Muscle of back (tissue), 11 donors: ENCODE results near the gene CMSS1. TPM values are rescaled to one million over a fixed set of nuclear protein-coding genes. Genes with fewer than 3 reads are reported as not detected.
"Not testable (repeated sequence)": the region's sequence is repeated elsewhere in the genome, so short reads cannot be mapped to it uniquely, and the experiment has no call there.

Source experiments
- DNase-seq, 3 donors: peaks; one replicate each; pipeline versions ENCODE4 v3.0.0 to v3.0.0-alpha.2; 2013
- polyA plus RNA-seq, 10 donors: library from polyadenylated mRNA; unstranded; fragments of 120-200 nt; gene quantifications; one replicate each; pipeline ENCODE4 v1.2.1, GENCODE V29; 2013; ENCODE audit not compliant: insufficient read length in 10 of 10

Gene CMSS1
- polyA plus RNA-seq, 10 donors, result 26.9 to 37.8 (median 29.3) TPM

DNA sequence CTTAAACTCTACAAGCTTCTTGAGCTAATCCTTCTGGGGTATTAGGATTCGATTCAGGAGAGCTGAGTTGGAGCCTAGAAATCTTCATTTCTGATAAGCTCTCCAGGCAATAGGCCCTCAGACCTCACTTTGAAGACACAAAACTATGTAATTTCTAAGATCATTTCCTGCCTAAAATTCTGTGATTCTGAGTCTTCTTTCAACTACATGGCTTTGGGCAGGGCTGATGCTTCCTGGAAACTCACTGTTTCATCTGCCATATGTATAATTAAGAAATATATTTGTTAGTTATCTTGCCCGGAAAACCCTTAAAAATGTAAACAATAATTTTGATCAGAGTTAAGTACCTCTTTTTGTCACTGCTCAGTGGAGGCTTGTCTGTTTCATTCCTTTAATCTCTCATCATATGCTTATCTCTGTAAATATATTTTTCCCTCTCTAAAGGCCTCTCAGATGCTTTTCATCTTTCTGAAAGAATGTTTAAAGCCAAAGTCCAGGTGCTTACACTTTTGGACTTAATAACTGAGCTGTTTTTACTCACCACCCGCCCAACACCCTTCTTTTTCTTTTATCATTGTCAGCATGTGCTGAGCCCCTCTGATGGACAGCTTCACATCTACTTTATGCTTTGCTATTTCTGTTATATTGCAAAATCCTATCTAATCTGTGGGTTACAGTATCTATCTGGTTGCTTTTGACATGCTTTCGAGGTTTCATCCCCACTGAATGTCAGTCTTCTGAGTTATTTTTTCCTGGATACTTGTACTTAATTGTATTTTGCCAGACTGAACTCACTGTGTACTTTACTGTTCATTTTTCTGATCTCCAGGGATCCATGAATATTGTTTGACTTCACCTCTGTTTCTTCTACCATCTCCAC is 258.4 kb downstream of the CMSS1 start:
- DNase-seq, result no peak

DNA sequence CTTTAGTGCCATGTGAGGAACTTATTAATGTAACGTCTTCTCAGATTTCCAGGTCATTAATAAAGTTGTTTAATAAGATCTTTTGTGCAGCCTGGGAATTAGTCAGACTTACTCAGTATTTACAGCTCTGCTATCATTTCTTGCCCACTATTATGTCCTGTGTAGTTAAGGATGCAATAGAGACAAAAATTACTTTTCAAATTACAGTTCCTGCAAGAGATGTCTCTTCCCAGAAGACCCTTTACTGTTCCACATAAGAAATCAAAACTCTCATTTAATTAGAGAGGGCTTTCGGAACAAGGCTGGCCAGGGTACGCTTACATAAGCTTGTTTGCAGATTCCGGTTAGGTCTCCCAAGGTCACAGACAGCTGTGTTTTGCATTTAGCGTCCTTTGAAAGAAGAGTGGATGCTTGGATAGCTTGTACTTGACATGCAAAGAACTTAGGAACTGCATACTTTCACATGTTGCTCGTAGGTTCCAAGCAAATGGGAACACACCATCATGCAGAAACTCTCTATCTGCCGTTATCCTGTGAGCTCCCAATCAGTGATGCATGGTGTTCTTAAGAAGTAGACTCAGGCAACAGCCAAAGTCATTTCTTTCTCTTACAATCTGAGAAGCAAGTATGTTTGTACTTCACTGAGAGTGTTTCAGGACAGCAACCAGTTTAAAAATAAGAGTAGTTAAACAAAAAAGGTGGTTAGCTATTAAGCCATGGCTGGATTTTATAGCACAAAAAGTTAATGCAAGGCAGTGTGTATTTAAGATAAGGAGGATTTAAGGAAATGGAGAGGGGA is 259.3 kb downstream of the CMSS1 start:
- DNase-seq, result peak; percentile 47 to 86 (median 59)

DNA sequence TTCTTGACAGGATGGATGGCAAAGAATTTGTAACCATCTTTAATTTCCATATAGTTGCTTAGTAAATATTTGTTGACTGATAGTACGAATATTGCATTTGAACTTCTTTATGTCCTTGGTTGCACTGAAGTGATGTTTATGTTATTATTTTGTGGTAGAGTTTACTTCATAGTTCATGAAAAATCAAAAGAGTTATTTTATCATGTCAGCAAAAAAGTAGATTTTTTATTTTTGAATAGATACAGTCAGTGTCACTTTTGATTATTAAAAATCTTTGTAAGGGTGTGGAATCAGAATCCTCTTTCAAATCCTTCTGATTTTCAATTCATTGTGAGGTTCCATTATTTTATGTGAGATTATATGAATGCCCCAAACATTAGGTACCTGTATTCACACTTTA is 261.7 kb downstream of the CMSS1 start:
- DNase-seq, result no peak

DNA sequence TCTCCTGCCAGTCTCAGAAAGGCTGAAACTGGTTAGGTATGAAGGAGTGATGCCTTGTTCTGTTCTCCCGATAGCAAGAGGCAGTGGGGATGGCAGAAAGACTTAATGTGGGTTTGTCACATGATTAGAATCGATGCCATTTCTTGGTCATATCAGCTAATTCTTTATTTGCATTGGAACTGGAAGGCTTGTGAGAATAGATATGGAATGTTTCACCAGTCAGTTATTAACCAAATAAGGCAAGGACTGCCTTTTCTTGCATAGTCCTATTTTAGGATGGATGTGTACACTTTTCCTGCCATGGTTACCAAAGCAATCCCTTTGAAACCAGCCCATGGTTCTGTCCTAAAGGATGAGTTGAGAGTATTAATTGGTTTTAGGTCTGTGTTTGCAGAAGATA is 262.9 kb downstream of the CMSS1 start:
- no peak for DNase-seq

DNA sequence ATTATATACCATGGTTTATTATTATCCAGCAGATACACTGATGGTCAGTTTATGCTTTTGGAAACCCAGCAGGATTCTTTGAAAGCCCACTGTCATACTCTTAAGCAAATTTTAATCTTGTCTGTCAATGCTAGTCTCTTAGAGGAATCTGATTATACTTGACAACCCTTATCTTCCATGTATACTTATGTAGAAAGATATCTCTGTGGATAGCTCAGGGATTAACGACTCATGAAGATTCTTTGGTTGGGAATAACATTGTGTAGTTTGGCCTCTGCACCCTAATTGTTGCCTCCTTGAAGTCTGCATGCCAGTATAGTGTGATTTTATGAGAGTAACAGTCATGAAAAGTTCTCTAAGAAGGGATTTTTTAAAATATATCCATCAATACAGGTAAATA is 263.6 kb downstream of the CMSS1 start:
- no peak for DNase-seq

DNA sequence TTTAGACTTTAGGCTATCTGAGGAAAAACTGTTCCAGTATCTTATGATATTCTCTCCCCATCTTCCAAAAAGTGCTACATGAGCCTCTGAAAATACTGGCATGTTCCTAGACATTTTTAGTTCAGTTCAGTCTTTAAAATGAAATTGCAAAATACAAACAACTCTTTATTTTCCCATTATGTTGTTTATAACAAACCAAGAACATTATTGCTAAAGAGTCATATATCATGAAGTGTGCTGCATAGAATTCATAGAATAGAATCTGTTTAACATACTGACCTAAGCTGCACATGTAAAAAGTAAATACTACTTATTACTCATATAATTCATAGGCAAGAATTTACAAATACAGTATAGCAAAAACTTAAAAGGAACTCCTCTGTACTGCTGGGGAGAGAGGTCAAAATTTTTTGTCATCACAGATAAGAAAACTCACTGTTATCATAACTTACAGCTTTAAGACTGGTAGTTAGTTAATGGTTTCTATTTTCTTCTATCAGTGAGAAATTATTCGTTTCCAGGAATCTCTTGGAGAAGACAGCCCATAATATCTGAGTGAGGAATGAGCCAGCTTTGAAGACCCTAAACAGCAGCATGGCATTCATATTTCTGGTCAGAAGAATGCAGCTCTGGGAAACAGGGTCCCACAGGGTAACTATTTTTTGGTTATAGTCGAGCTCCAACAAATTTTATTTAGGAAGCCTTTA is 264.5 kb downstream of the CMSS1 start:
- no peak for DNase-seq

DNA sequence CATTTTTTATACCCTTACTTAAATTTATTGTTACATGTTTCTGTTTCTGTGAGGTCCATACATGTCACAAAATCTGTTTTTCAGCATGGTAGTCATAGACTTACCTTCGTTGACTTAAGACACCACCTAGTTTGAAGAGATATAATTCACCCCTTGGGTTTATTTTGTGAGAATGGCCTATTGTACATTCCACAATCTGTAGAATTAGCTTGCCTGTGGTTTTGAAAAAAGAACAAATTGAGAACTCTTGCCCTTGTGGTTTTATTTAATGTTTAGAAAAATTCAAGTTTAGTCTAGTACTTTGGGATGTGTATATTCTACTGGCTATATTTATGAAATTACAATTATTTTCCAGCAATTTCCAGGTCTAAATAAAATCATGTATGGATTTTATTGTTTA is 265.1 kb downstream of the CMSS1 start:
- no peak for DNase-seq

DNA sequence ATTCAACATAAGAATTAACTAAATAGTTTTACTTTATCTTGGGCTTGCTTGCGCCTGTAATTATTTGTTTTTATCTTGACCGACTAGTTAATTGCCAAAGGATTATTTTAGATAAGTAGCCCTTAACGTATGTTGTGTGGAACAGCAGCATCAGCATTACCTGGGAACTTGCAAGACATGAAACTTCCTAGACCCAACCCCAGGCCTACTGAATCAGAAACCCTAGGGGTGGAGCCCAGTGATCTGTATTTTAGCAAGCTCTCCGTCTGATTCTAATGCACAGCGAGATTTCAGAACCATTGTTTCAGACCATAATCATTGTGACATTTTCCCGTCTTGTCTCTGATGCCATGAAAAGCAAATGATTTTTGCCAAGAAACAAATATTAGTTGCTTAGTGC is 265.5 kb downstream of the CMSS1 start:
- DNase-seq, result no peak

DNA sequence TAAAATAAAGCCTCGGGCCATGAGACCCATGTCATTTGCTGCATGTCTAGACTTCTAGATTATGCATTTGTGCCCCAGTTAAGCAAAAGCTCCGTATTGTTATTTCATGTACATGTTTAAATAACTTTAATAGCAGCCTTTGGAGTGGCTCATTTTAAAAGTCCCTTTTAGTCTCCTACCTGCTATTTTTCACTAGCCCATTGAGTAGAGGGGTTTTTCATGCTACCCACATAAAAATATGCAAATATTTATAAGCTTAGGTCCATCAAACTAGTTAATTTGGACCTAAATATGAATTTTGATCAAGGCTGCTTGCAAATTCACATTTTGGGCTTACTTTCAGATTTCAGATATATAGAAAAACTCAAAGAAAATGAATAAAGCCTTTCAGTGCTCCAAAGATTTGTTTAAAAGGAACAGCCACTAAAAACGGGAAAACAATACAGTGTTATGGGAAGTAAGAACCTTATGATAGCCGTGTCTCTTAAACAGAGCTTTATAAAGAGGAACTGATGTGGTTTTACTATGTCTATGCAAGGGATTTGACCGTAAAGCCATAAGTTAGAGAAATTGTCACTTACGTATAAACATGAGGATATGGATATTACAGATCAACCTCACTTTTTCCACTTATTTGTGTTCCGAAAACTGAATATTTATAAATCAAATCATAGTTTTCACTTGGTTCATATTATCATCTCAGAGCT is 266.6 kb downstream of the CMSS1 start:
- no peak for DNase-seq

DNA sequence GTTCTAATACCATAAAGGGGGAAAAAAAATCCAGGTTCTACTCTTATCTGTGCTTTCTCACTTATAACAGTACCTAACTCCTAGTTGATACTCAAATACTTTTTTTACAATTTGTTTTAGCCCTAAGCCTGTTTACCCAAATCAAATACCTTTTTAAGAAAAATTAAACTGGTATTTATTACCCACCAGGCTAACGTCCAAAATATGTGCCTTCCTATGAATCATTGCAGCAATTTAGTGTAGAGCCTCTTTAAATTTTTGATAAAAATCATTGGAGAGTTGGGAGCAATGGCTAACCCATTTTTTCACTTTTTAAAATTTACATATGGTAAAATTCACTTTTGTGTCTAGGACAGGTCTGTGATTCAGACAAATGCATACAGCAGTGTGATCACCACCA is 268.7 kb downstream of the CMSS1 start:
- DNase-seq, result no peak

DNA sequence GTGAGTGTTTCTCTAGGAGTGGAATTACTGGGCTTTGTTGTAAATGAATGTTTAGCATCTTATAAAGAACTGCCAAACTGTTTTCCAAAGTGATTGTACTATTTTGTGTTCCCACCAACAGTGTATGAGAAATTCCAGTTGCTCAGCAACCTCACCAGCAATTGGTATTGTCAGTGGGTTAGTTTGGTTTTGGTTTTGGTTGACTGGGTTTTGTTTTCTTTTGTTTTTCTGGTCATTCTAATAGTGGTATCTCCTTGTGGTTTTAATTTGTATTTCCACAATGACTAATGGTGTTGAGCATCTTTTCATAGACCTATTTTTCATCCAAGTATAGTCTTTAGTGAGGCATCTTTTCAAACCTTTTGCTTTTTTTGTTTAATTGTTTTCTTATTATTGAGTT is 269.5 kb downstream of the CMSS1 start:
- DNase-seq, result no peak

DNA sequence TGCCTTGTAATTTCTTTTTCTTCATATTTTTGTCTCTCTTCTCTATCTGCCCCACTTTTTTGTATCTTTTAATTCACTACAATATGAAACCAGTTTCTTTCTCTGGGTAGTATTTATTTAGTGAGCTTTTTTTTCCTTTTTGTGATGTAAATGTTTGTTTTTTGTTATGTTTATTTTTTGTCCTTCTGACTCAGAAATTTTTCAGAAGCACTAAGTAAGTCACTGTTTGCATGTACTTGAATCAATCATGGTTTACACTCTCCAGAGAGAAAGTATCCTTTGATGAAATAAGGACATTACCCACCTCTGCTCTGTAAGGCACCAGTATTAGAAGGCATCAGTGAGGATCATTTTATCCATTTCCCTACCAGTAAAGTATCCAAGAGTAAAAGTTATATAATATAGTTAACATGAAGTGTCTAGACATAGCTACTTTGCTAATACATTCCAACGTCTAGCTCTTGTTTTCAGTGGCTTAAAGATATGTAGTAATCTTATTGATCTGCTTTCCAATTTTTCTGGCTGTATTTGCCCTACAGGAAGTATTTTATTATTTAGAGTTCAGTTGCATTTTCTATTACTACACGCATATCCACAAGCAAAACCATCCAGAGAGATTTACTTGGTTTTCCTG is 271.2 kb downstream of the CMSS1 start:
- DNase-seq, result no peak

DNA sequence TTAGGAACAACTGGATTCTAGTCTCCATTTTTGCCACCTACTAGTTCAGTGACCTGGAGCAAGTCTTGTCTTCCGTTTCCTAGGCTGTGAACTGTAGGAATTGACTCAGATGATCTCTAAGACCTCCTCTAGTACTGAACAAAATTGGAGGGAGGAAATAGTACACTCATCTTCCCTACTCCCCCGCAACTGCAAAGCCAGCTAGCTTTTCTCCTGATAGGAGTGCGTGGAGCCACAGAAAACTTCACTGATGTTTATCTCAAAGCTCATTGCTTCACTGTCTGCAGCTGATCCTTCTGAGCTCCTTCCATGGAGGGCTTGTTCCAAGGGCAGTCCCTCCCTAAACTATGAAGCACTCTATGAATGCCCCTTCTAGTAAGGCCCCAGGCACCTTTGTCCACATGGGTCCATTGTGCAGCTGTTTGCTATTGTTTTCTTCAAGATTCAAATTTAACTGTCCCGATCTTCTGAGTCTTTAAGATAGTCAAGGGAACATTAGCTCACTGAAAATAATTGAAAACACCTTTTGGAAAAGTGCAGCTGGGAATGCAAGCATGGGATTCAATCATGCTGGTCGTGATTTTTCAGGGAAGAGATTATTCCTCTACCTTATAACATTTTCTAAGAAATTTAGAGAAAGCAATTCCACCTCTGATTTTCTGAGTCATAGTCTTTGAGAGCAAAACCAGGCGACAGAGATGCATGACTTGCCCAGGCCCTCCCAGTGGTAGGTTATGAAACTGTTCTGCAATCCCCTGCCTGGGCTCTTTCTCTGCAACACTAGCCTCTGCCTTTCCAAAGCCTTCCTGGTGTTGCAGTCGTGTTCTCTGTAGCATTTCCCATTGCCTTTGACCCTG is 272.4 kb downstream of the CMSS1 start:
- peak in 1 of 3 donors; percentile 73 for DNase-seq

DNA sequence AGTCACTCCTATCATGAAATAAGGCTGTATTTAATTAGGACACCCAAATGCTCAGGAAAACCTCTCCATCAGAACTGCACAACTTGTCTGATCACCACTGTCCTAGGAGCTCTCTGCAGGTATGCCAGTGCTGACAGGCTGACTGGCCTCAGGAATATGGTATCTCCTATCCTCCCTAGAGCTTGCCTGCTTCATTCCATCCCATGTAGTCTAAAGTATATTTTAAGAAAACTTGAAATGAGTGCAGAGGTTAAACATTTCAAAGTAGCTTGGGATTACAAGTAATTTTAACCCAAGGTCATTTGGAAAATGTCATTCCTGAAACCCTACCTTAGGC is 273.0 kb downstream of the CMSS1 start:
- no peak for DNase-seq

DNA sequence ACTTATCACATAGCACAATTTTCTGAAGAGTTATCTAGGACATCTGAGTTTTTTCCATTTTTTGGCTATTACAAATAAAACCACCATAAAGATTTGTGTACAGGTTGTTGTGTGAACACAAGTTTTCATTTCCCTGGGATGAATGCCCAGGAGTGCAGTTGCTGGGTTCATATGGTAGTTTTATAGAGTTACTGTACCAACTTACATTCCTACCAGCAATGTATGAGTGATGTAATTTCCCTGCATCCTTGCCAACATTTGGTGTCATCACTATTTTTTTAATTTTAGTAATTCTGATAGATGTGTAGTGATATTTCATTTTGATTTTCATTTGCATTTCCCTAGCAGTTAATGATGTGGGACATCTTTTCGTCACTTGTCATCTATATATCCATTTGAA is 276.2 kb downstream of the CMSS1 start:
- DNase-seq, result no peak

DNA sequence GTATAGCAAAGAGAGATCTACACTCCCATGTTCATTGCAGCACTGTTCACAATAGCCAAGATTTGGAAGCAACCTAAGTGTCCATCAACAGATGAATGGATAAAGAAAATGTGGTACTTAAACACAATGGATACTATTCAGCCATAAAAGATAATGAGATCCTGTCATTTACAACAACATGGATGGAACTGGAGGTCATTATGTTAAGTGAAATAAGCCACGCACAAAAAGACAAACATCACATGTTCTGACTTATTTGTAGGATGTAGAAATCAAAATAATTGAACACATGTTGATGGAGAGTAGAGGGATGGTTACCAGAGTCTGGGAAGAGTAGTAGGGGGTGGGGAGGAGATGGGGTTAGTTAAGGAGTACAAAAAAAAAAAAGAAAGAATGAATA is 278.6 kb downstream of the CMSS1 start:
- not testable (repeated sequence) for DNase-seq

DNA sequence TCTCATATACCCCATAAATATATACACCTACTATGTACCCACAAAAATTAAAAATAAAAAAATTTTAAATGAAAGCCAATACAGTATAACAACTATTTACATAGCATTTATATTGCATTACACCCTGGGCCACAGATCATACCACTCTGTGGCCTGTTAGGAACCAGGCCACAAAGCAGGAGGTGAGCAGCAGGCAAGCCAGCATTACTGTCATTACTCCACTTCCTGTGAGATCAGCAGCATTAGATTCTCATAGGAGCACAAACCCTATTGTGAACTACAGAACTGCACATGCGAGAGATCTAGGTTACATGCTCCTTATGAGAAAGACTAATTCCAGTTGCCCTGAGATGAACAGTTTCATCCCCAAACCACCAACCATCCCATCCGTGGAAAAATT is 279.2 kb downstream of the CMSS1 start:
- no peak for DNase-seq

DNA sequence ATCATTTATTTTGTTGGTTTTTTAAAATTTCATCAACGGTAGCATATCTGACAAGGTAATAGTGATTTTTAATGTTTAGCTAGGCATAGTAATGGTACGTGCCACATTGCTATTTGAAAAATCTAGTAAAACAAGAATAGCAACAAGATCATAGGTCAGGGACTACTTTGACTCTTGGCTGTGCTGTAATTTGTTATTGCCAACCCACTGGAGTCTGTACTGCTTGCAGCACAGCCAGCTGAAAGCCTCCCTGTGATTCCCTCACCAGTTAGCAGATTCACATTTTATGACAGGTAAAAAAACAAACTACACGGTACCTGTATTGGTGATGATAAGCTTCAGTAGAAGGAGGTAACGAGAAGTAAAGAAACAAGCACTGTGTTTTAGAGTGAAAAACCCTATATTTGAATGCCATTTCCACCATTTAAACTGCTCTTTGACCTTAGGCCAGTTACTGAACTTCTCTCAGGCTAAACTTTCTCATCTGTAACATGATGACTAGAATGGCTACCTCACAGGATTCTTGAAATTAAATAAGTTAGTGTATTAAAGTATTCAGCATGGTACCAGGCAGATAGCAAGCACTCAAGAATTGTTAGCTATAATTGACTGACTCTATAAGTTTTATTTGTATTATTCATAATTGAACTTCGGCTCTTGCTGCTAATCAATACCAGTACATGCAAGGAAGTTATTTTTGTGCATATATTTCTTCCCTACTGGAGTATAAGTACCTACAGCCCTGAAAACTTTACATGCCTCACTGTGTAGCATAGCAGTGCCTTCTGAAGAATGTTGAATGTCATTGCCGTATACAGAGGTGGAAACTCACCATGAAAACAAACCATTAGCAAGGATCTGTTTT is 280.5 kb downstream of the CMSS1 start:
- DNase-seq, result no peak

DNA sequence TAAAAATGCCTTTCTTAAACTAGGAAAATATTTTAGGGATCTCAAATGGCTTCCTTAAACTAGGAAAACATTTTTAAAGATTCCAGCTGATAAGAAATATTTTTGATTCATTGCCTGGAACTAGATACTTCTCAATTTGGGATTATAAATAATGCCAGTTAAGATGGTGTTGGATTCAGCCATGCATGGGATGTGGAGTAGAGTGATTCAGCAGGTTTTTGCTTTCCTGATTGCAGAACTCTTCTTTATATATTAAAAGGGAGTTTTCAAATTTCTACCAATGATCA is 281.1 kb downstream of the CMSS1 start:
- DNase-seq, result no peak

DNA sequence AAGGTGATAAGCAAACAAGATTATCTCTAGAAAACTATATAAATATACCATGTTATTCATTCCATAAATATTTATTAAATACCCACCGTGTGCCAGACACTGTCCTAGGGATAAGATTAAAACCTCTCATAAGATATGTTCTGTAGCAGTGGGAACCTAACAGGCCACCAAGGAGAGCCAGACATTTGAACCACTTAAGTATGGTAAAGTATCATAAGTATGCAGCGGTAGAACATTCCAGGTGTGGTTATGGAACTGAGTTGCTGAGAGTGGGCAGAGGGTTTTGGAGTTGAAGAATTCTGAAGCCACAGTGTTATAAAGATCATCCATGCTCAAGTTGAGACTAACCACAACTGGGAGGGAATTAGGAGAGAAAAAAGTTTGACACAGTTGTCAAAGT is 282.0 kb downstream of the CMSS1 start:
- no peak for DNase-seq
